Activated naive CD8-positive, alpha-beta T cell (primary cell): ENCODE measurements around the gene HDGFL3.

Experiments used
- H3K27ac Mint-ChIP-seq: one replicate; pipeline ENCODE4 v1.8.0; 2021; ENCODE audit warnings: mixed read lengths
- H3K27me3 Mint-ChIP-seq: one replicate; pipeline ENCODE4 v1.8.0; 2021; ENCODE audit warnings: mixed read lengths
- H3K36me3 Mint-ChIP-seq: one replicate; pipeline ENCODE4 v1.8.0; 2021; ENCODE audit warnings: mixed read lengths
- H3K4me1 Mint-ChIP-seq: one replicate; pipeline ENCODE4 v1.8.0; 2021; ENCODE audit warnings: low read depth, mixed read lengths
- H3K4me3 Mint-ChIP-seq: one replicate; pipeline ENCODE4 v1.8.0; 2021; ENCODE audit warnings: mild to moderate bottlenecking, mixed read lengths
- H3K9me3 Mint-ChIP-seq: one replicate; pipeline ENCODE4 v1.8.0; 2021; ENCODE audit warnings: low read depth, mixed read lengths

HDGFL3 gene

DNA sequence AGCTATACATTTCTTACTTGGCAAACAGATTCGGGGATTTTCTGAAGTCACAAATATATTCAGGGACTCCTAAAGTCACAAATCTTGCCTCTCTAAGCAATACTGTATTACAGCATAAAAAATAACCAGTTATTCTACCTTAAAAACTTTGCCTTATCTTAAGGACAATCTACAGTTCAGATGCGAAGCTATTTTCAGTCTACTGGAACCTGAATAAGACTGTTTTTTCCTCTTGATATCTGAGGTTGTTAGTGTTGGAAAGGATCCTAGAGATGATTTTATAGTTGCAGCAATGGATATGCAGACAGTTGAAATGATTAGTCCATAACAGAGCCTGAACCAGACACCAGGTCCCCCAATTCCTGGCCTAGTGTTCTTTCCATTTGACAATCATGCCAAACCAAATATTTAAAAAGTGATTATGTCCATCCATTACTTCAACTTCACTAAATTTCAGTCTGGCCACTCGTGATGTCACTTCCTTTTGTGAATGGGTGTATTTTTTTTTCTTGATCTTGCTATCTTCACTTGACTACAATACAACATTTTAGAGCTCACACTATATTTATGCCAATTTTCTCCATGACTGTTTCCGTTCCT is 1.8 kb downstream of the HDGFL3 start:
- peak overlapping the region; percentile 90 for H3K4me3 Mint-ChIP-seq
- no peaks in the 10 kb centered on the region for H3K9me3 Mint-ChIP-seq
- peak overlapping the region; percentile 84 for H3K27ac Mint-ChIP-seq
- H3K36me3 Mint-ChIP-seq = no peaks in the 10 kb centered on the region
- peaks cover 13% of the 10 kb centered on the region for H3K27me3 Mint-ChIP-seq
- H3K4me1 Mint-ChIP-seq = peaks cover 6% of the 10 kb centered on the region

- H3K27me3 Mint-ChIP-seq = peaks cover 13% of the 10 kb centered on the region
- H3K4me1 Mint-ChIP-seq = peaks cover 12% of the 10 kb centered on the region
- H3K4me3 Mint-ChIP-seq = no peak overlapping the region
- no peak overlapping the region for H3K27ac Mint-ChIP-seq
- no peaks in the 10 kb centered on the region for H3K9me3 Mint-ChIP-seq
- no peaks in the 10 kb centered on the region for H3K36me3 Mint-ChIP-seq
These were observed 2.9 kb downstream of the HDGFL3 start for GRCh38 chr15:83204697-83205096.

- Mint-ChIP-seq H3K4me1 (peaks cover 23% of the 10 kb centered on the region), H3K4me3 (no peak overlapping the region)
These were observed 4.1 kb downstream of the HDGFL3 start for GRCh38 chr15:83203543-83203942.

DNA sequence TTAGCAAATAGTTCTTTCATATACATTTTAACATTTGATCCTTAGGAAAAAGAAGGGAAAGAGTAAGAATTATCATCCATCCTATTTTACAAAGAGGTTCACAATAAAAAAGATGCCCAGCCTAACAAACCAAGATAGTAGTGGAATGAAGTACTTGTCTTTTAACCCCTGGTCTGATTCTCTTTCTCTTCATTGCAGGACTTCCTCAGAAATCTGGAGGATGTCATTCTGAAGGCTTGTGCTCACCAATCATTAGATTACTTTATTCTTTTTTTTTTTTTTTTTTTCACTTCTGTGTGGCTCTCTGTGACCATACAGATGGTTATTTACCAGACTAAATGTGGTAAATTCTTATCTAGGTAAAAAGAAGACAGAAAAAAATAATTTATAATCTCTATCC is 7.0 kb downstream of the HDGFL3 start:
- Mint-ChIP-seq H3K4me3 (no peak overlapping the region), H3K27me3 (peaks cover 6% of the 10 kb centered on the region), H3K36me3 (no peaks in the 10 kb centered on the region), H3K4me1 (peaks cover 19% of the 10 kb centered on the region), H3K9me3 (no peaks in the 10 kb centered on the region), H3K27ac (peak overlapping the region; percentile 17)

More at GRCh38 chr15:83203543-83203942, 4.1 kb downstream of the HDGFL3 start:
- Mint-ChIP-seq H3K27me3 (peaks cover 13% of the 10 kb centered on the region), H3K9me3 (no peaks in the 10 kb centered on the region), H3K27ac (no peak overlapping the region), H3K36me3 (no peaks in the 10 kb centered on the region)

GRCh38 chr15:83200162-83200561 is 7.5 kb downstream of the HDGFL3 start:
- H3K27me3 Mint-ChIP-seq = peaks cover 7% of the 10 kb centered on the region
- H3K9me3 Mint-ChIP-seq = no peaks in the 10 kb centered on the region
- no peaks in the 10 kb centered on the region for H3K36me3 Mint-ChIP-seq
- peaks cover 19% of the 10 kb centered on the region for H3K4me1 Mint-ChIP-seq
- peak overlapping the region; percentile 3 for H3K4me3 Mint-ChIP-seq
- peak overlapping the region; percentile 52 for H3K27ac Mint-ChIP-seq

DNA sequence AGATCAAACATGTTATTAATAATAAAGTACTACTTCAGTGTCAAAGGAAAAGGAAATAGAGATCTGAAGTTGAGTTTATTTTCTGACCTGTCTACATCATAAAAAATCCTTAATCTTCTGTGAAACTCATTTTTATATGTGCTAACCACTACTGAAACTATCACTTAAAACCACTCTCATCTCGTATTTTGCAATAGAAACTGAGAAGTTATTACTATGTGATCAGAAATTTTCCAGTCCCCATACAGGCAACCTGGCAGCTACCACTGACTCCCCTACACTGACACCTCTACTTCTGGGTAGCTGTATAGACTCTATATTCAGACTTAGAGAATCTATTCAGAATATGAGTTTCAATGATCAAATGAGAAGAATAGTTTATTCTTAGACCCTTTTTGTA is 8.3 kb downstream of the HDGFL3 start:
- H3K36me3 Mint-ChIP-seq = no peaks in the 10 kb centered on the region
- H3K4me3 Mint-ChIP-seq = no peak overlapping the region
- H3K27me3 Mint-ChIP-seq = peaks cover 8% of the 10 kb centered on the region
- peak overlapping the region; percentile 30 for H3K27ac Mint-ChIP-seq
- H3K9me3 Mint-ChIP-seq = no peaks in the 10 kb centered on the region
- peaks cover 19% of the 10 kb centered on the region for H3K4me1 Mint-ChIP-seq

GRCh38 chr15:83198476-83198875 is 9.1 kb downstream of the HDGFL3 start:
- Mint-ChIP-seq H3K27ac (no peak overlapping the region), H3K36me3 (no peaks in the 10 kb centered on the region), H3K4me3 (no peak overlapping the region), H3K9me3 (no peaks in the 10 kb centered on the region), H3K4me1 (peaks cover 19% of the 10 kb centered on the region), H3K27me3 (peaks cover 11% of the 10 kb centered on the region)

GRCh38 chr15:83194528-83194927 is 13.1 kb downstream of the HDGFL3 start:
- H3K4me1 Mint-ChIP-seq = peaks cover 12% of the 10 kb centered on the region
- no peaks in the 10 kb centered on the region for H3K9me3 Mint-ChIP-seq
- no peak overlapping the region for H3K27ac Mint-ChIP-seq
- H3K36me3 Mint-ChIP-seq = no peaks in the 10 kb centered on the region
- H3K27me3 Mint-ChIP-seq = peaks cover 17% of the 10 kb centered on the region
- H3K4me3 Mint-ChIP-seq = no peak overlapping the region

- Mint-ChIP-seq H3K36me3 (no peaks in the 10 kb centered on the region), H3K9me3 (no peaks in the 10 kb centered on the region), H3K4me3 (no peak overlapping the region), H3K27me3 (peaks cover 17% of the 10 kb centered on the region), H3K27ac (no peak overlapping the region), H3K4me1 (peaks cover 4% of the 10 kb centered on the region)
These were observed 13.9 kb downstream of the HDGFL3 start for GRCh38 chr15:83193721-83194120.

DNA sequence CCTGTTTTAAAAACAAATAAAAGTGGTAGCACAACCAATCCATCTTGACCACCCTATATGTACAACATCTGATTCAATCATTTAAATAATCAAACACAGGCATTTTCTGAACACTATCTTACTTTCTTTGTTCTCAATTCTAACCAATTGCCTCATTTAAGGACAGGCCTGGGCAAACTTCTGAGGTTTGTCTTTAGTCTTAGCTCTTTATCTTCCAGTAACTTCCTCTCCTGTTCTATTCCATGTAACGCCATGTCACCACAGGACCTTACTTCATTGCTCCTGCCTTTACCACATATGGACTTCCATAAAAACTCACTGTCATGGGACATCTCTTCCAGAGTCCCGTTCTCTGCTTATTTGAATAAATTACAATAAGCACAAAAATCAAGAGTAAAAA is 14.9 kb downstream of the HDGFL3 start:
- no peaks in the 10 kb centered on the region for H3K36me3 Mint-ChIP-seq
- peaks cover 17% of the 10 kb centered on the region for H3K27me3 Mint-ChIP-seq
- H3K9me3 Mint-ChIP-seq = no peaks in the 10 kb centered on the region
- no peaks in the 10 kb centered on the region for H3K4me1 Mint-ChIP-seq
- H3K4me3 Mint-ChIP-seq = no peak overlapping the region
- no peak overlapping the region for H3K27ac Mint-ChIP-seq

- Mint-ChIP-seq H3K36me3 (no peaks in the 10 kb centered on the region), H3K4me1 (no peaks in the 10 kb centered on the region), H3K9me3 (no peaks in the 10 kb centered on the region), H3K27ac (no peak overlapping the region), H3K27me3 (peaks cover 17% of the 10 kb centered on the region), H3K4me3 (no peak overlapping the region)
These were observed 17.2 kb downstream of the HDGFL3 start for GRCh38 chr15:83190450-83190849.

DNA sequence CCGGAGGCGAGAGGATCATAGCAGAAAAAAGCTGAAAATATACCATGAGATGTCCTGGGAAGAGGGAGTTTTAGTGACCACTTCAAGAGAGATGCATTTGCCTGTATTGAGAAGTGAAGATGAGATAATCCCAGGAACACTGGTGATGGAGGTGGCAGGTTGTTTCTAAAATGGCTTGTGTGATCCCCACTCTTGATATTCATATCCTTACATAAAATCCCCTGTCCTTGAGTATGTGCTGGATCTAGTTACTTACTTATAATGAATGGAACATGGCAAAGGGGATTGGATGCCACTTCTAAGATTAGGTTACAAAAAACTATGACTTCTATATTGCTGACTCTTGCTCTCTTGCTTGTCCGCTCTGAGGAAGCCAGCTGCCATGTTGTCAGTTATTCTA is 22.1 kb downstream of the HDGFL3 start:
- Mint-ChIP-seq H3K4me1 (no peaks in the 10 kb centered on the region), H3K4me3 (no peak overlapping the region), H3K36me3 (no peaks in the 10 kb centered on the region), H3K9me3 (no peaks in the 10 kb centered on the region), H3K27me3 (no peaks in the 10 kb centered on the region), H3K27ac (no peak overlapping the region)

DNA sequence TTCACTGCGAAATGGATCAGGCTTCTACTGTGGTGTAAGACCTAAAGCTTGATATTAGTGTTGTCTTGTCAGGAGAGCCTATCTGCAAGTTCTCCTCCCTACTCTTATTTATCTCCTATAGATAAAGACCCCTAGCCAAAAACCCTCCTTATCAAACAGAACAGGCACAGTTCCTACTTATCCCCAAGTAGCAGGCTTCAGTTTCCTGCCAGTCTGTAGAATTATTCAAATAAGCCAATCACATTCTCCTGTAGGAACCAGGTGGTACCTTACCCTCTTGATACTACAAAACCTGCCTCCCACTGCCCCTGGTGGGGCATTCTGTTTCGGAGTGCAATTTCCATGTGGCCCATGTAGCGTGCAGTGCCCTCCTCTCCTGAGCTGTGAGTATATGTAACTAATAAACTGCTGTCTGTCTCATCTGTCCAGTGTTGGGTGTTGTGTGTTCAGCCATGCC is 28.7 kb downstream of the HDGFL3 start:
- Mint-ChIP-seq H3K27ac (no peak overlapping the region), H3K9me3 (no peaks in the 10 kb centered on the region), H3K4me3 (no peak overlapping the region)

GRCh38 chr15:83178390-83178789 is 29.2 kb downstream of the HDGFL3 start:
- Mint-ChIP-seq H3K4me3 (no peak overlapping the region), H3K9me3 (no peaks in the 10 kb centered on the region), H3K36me3 (no peaks in the 10 kb centered on the region), H3K27me3 (no peaks in the 10 kb centered on the region), H3K27ac (no peak overlapping the region), H3K4me1 (no peaks in the 10 kb centered on the region)

More for the DNA sequence above, 28.7 kb downstream of the HDGFL3 start:
- Mint-ChIP-seq H3K36me3 (no peaks in the 10 kb centered on the region), H3K27me3 (no peaks in the 10 kb centered on the region), H3K4me1 (no peaks in the 10 kb centered on the region)

DNA sequence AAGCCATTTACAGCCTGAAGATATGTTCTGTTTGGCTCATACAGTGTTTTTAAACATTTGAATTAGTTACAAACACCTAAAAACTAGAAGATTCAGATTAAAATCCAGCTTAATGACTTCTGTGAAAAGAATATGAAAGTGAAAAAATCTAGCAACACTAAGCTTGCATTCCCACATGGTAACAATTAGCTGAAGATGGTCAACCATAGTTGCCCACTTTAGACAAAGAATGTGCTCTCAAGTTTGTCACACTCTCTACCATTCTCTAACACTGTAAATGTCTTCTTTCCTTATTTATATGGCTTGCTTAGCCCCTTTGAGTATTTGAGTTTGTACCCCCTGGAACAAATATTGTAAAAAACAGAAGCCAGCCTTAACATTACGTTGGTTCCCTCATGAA is 32.7 kb downstream of the HDGFL3 start:
- Mint-ChIP-seq H3K9me3 (no peaks in the 10 kb centered on the region), H3K27me3 (no peaks in the 10 kb centered on the region), H3K27ac (no peak overlapping the region), H3K36me3 (no peaks in the 10 kb centered on the region), H3K4me3 (no peak overlapping the region), H3K4me1 (no peaks in the 10 kb centered on the region)

GRCh38 chr15:83170474-83171165 is 37.0 kb downstream of the HDGFL3 start:
- H3K4me3 Mint-ChIP-seq = no peak overlapping the region

More at GRCh38 chr15:83170474-83171165, 37.0 kb downstream of the HDGFL3 start:
- H3K36me3 Mint-ChIP-seq = peaks cover 9% of the 10 kb centered on the region
- H3K27me3 Mint-ChIP-seq = peaks cover 6% of the 10 kb centered on the region
- H3K27ac Mint-ChIP-seq = no peak overlapping the region
- H3K9me3 Mint-ChIP-seq = peaks cover 15% of the 10 kb centered on the region
- H3K4me1 Mint-ChIP-seq = no peaks in the 10 kb centered on the region
